ENCODE data around the gene NUP42.
A peak's percentile ranks its signal among the peaks of the same experiment; 100 is the strongest.
"Not testable (repeated sequence)": the region's sequence is repeated elsewhere in the genome, so short reads cannot be mapped to it uniquely, and the experiment has no call there.

The NUP42 gene

GRCh38 chr7:23184291-23184690 lies 2.4 kb downstream of the NUP42 start:
- no peak for DNase-seq (ENCODE audit: insufficient read length, low spot score)
- no peak for FAIRE-seq
- no peak for TF ChIP-seq POLR2A (IDR thresholded peaks at IDR 0.05; ENCODE audit: low read depth, low read length)

- FAIRE-seq (peak; percentile 38), DNase-seq (ENCODE audit: insufficient read length, low spot score) (peak; percentile 23)
- no peak for TF ChIP-seq POLR2A (IDR thresholded peaks at IDR 0.05; ENCODE audit: low read depth, low read length)
These were observed 3.0 kb downstream of the NUP42 start for GRCh38 chr7:23184709-23185359.

- TF ChIP-seq POLR2A (IDR thresholded peaks at IDR 0.05; ENCODE audit: low read depth, low read length) = no peak
- no peak for FAIRE-seq
- no peak for DNase-seq (ENCODE audit: insufficient read length, low spot score)
These were observed 4.1 kb downstream of the NUP42 start for GRCh38 chr7:23185980-23186379.

GRCh38 chr7:23191022-23191421 lies 9.2 kb downstream of the NUP42 start:
- TF ChIP-seq POLR2A (IDR thresholded peaks at IDR 0.05; ENCODE audit: low read depth, low read length) = no peak
- FAIRE-seq (peak; percentile 41), DNase-seq (ENCODE audit: insufficient read length, low spot score) (no peak)

GRCh38 chr7:23193650-23194227 lies 11.9 kb downstream of the NUP42 start:
- not testable (repeated sequence) for FAIRE-seq; DNase-seq (ENCODE audit: insufficient read length, low spot score)

GRCh38 chr7:23196306-23196705 lies 14.5 kb downstream of the NUP42 start:
- DNase-seq (ENCODE audit: insufficient read length, low spot score) (no peak), FAIRE-seq (no peak)
- TF ChIP-seq POLR2A (IDR thresholded peaks at IDR 0.05; ENCODE audit: low read depth, low read length) = no peak

- not testable (repeated sequence) for FAIRE-seq; DNase-seq (ENCODE audit: insufficient read length, low spot score)
These were observed 15.9 kb downstream of the NUP42 start for GRCh38 chr7:23197745-23198144.

GRCh38 chr7:23200331-23200730 lies 18.5 kb downstream of the NUP42 start:
- no peak for FAIRE-seq
- TF ChIP-seq POLR2A (IDR thresholded peaks at IDR 0.05; ENCODE audit: low read depth, low read length) = no peak
- DNase-seq (ENCODE audit: insufficient read length, low spot score) = no peak

- FAIRE-seq (no peak), DNase-seq (ENCODE audit: insufficient read length, low spot score) (no peak)
- no peak for TF ChIP-seq POLR2A (IDR thresholded peaks at IDR 0.05; ENCODE audit: low read depth, low read length)
These were observed 22.4 kb downstream of the NUP42 start for GRCh38 chr7:23204241-23204640.

GRCh38 chr7:23205577-23205908 lies 23.7 kb downstream of the NUP42 start:
- FAIRE-seq = no peak
- no peak for DNase-seq (ENCODE audit: insufficient read length, low spot score)
- TF ChIP-seq POLR2A (IDR thresholded peaks at IDR 0.05; ENCODE audit: low read depth, low read length) = no peak

- FAIRE-seq (no peak), DNase-seq (ENCODE audit: insufficient read length, low spot score) (no peak)
These were observed 24.3 kb downstream of the NUP42 start for GRCh38 chr7:23205909-23206767.

GRCh38 chr7:23207021-23207420 lies 25.2 kb downstream of the NUP42 start:
- no peak for DNase-seq (ENCODE audit: insufficient read length, low spot score)

More at GRCh38 chr7:23205909-23206767, 24.3 kb downstream of the NUP42 start:
- TF ChIP-seq POLR2A (IDR thresholded peaks at IDR 0.05; ENCODE audit: low read depth, low read length) = no peak

GRCh38 chr7:23207884-23208283 lies 26.0 kb downstream of the NUP42 start:
- no peak for TF ChIP-seq POLR2A (IDR thresholded peaks at IDR 0.05; ENCODE audit: low read depth, low read length)
- DNase-seq (ENCODE audit: insufficient read length, low spot score) (no peak), FAIRE-seq (no peak)

More at GRCh38 chr7:23207021-23207420, 25.2 kb downstream of the NUP42 start:
- FAIRE-seq = no peak
- no peak for TF ChIP-seq POLR2A (IDR thresholded peaks at IDR 0.05; ENCODE audit: low read depth, low read length)

GRCh38 chr7:23208316-23208715 lies 26.5 kb downstream of the NUP42 start:
- no peak for TF ChIP-seq POLR2A (IDR thresholded peaks at IDR 0.05; ENCODE audit: low read depth, low read length)
- FAIRE-seq (no peak), DNase-seq (ENCODE audit: insufficient read length, low spot score) (no peak)

- no peak for DNase-seq (ENCODE audit: insufficient read length, low spot score)
- FAIRE-seq = no peak
These were observed 28.7 kb downstream of the NUP42 start for GRCh38 chr7:23210506-23210905.

More at GRCh38 chr7:23210506-23210905, 28.7 kb downstream of the NUP42 start:
- no peak for TF ChIP-seq POLR2A (IDR thresholded peaks at IDR 0.05; ENCODE audit: low read depth, low read length)
